ENCODE data around the gene HSPG2.

DNA sequence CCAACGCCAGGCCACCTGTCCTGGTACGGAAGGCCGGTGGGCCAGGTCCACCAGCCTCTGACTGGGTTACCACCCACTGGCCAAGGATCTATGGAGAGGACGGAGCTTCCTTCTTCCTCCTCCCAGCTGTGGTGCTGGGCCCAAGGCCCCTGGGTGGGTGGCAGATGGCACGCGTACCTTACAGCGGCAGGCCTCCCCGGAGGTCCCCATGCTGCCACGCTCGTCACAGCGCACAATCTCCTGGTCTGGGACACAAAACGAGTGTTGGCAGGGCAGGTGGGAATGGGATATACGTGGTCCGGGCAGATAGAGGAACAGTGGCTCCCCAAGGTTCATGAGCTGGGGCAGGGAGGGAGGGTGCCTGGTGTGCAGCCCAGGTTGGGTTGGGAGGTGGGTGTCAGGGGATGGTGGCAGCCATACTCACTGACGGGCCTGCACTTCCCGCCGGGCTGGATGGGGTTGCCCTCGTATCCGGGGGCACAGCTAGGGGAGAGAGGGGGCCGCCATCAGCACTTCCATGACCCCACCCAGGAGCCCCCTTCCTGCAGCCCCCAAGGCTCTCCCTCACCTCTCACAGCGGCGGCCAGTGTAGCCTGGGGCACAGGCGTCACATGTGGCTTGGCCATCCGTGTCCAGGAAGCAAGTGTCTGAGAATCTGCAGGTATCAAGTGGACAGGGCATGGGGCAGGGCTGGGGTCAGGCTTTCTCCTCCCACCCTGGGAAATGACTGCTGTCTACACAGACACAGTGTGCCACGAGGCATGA is 58.9 kb downstream of the HSPG2 start:
- no peak for TF ChIP-seq SIN3B (IDR thresholded peaks at IDR 0.05; ENCODE audit: low read length)
- no peak for TF ChIP-seq POLR2A (IDR thresholded peaks at IDR 0.05; ENCODE audit: insufficient read depth in 1 of 2, low read depth in 2 of 2, low read length in 2 of 2)
- no peak for TF ChIP-seq ZSCAN9 (CRISPR knock-in tag; IDR thresholded peaks at IDR 0.05; ENCODE audit: borderline replicate concordance)
- no peak for TF ChIP-seq ZNF335 (CRISPR knock-in tag; IDR thresholded peaks at IDR 0.05)
- TF ChIP-seq CEBPB (IDR thresholded peaks at IDR 0.05; ENCODE audit: borderline replicate concordance, low read depth, low read length), result no peak
- no peak for TF ChIP-seq MAX (IDR thresholded peaks at IDR 0.05)
- no peak for TF ChIP-seq PHF21A (CRISPR knock-in tag; IDR thresholded peaks at IDR 0.05)
- TF ChIP-seq ZNF44 (CRISPR knock-in tag; IDR thresholded peaks at IDR 0.05), result no peak
- no peak for TF ChIP-seq ZNF616 (CRISPR knock-in tag; IDR thresholded peaks at IDR 0.05; ENCODE audit: low read depth)
- no peak for TF ChIP-seq E2F2 (CRISPR knock-in tag; IDR thresholded peaks at IDR 0.05; ENCODE audit: borderline replicate concordance)
- TF ChIP-seq, protein P1, sequence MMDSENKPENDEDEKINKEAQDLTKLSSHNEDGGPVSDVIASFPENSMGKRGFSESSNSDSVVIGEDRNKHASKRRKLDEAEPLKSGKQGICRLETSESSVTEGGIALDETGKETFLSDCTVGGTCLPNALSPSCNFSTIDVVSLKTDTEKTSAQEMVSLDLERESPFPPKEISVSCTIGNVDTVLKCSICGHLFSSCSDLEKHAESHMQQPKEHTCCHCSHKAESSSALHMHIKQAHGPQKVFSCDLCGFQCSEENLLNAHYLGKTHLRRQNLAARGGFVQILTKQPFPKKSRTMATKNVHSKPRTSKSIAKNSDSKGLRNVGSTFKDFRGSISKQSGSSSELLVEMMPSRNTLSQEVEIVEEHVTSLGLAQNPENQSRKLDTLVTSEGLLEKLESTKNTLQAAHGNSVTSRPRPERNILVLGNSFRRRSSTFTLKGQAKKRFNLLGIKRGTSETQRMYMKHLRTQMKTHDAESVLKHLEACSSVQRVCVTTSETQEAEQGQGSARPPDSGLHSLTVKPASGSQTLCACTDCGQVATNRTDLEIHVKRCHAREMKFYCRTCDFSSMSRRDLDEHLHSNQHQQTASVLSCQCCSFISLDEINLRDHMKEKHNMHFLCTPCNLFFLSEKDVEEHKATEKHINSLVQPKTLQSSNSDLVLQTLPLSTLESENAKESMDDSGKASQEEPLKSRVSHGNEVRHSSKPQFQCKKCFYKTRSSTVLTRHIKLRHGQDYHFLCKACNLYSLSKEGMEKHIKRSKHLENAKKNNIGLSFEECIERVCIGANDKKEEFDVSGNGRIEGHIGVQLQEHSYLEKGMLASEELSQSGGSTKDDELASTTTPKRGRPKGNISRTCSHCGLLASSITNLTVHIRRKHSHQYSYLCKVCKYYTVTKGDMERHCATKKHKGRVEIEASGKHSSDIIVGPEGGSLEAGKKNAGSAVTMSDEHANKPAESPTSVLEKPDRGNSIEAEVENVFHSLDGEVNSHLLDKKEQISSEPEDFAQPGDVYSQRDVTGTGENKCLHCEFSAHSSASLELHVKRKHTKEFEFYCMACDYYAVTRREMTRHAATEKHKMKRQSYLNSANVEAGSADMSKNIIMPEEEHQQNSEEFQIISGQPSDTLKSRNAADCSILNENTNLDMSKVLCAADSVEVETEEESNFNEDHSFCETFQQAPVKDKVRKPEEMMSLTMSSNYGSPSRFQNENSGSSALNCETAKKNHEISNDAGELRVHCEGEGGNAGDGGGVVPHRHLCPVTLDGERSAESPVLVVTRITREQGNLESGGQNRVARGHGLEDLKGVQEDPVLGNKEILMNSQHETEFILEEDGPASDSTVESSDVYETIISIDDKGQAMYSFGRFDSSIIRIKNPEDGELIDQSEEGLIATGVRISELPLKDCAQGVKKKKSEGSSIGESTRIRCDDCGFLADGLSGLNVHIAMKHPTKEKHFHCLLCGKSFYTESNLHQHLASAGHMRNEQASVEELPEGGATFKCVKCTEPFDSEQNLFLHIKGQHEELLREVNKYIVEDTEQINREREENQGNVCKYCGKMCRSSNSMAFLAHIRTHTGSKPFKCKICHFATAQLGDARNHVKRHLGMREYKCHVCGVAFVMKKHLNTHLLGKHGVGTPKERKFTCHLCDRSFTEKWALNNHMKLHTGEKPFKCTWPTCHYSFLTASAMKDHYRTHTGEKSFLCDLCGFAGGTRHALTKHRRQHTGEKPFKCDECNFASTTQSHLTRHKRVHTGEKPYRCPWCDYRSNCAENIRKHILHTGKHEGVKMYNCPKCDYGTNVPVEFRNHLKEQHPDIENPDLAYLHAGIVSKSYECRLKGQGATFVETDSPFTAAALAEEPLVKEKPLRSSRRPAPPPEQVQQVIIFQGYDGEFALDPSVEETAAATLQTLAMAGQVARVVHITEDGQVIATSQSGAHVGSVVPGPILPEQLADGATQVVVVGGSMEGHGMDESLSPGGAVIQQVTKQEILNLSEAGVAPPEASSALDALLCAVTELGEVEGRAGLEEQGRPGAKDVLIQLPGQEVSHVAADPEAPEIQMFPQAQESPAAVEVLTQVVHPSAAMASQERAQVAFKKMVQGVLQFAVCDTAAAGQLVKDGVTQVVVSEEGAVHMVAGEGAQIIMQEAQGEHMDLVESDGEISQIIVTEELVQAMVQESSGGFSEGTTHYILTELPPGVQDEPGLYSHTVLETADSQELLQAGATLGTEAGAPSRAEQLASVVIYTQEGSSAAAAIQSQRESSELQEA (CRISPR knock-in tag; IDR thresholded peaks at IDR 0.05; ENCODE audit: not compliant biosample characterization), result no peak
